Heart right ventricle (tissue), 16 donors: Measurements from ENCODE around the gene RTF2. TPM values are rescaled to one million over a fixed set of nuclear protein-coding genes. Genes with fewer than 3 reads are reported as not detected.

Experiments
- ATAC-seq, 8 donors: fragments of 200-7000 bp; cut with Tn5 transposase; one replicate each; pipeline ENCODE4 v1.9.1; 2020; ENCODE audit warnings: mild to moderate bottlenecking in 8 of 8, moderate library complexity in 8 of 8, moderate number of reproducible peaks in 1 of 8
- DNase-seq, 2 donors: peaks; one replicate each; pipeline ENCODE4 v3.0.0-alpha.2; 2020
- H3K27ac ChIP-seq, 10 donors: fragments of 200-600 bp; sonication (generic) in 2 of 10; one replicate each; pipeline versions ENCODE4 v1.5.0 to v1.8.0; 2020 to 2022; ENCODE audit warnings: mild to moderate bottlenecking in 3 of 10
- H3K27me3 ChIP-seq, 7 donors: fragments of 200-600 bp; one replicate each; pipeline ENCODE4 v1.8.0; 2021 to 2022; ENCODE audit warnings: mild to moderate bottlenecking in 2 of 7
- H3K36me3 ChIP-seq, 9 donors: fragments of 200-600 bp; sonication (generic) in 1 of 9; one replicate each; pipeline versions ENCODE4 v1.5.0 to v1.8.0; 2020 to 2022; ENCODE audit warnings: mild to moderate bottlenecking in 2 of 9
- H3K4me1 ChIP-seq, 9 donors: fragments of 200-600 bp; sonication (generic) in 1 of 9; one replicate each; pipeline versions ENCODE4 v1.5.0 to v1.8.0; 2020 to 2022; ENCODE audit warnings: mild to moderate bottlenecking in 4 of 9
- H3K4me3 ChIP-seq, 10 donors: fragments of 200-600 bp; sonication (generic) in 2 of 10; one replicate each; pipeline versions ENCODE4 v1.5.0 to v1.8.0; 2020 to 2022; ENCODE audit warnings: mild to moderate bottlenecking in 7 of 10, moderate library complexity in 2 of 10
- H3K9me3 ChIP-seq, 11 donors: fragments of 200-600 bp in 10 of 11; sonication (generic) in 2 of 11; one replicate each; pipeline versions ENCODE4 v1.5.0 to v1.8.0; 2013 to 2022; ENCODE audit warnings: mild to moderate bottlenecking in 2 of 11, control low read depth in 1 of 11, moderate library complexity in 1 of 11
- CTCF ChIP-seq, 9 donors: fragments of 200-600 bp; sonication (generic) in 2 of 9; IDR thresholded peaks; one replicate each; pipeline versions ENCODE4 v1.5.0 to v1.8.0; 2021 to 2022; ENCODE audit warnings: antibody characterized with exemption in 9 of 9, mild to moderate bottlenecking in 5 of 9, moderate library complexity in 1 of 9
- WGBS, 2 donors: extraction: QIAGEN DNeasy Blood & Tissue Kit; methylation state at CpG; one replicate each; pipeline ENCODE4 v1.1.7; 2013; ENCODE audit warnings: inconsistent platforms in 1 of 2; 5-methylcytosine and 5-hydroxymethylcytosine counted together
- intact Hi-C, 10 donors: fragments of 100-400 bp; cut with DNase I; formaldehyde crosslinking; loops; one replicate each; pipeline versions ENCODE4 v1.11.1 to v1.14.2; 2022
- polyA plus RNA-seq, 2 donors: library from polyadenylated mRNA; stranded (reverse); fragments of 200-250 nt; gene quantifications; one replicate each; pipeline ENCODE4 v1.2.3, GENCODE V29; 2013
- total RNA-seq, 10 donors: library from RNA; stranded (reverse); fragmentation: NEBNext Ultra II Directional in 3 of 10; extraction: Animal tissue kit (Norgen Biotek cat#: 25700) in 3 of 10; gene quantifications; one replicate each; pipeline versions ENCODE4 v1.2.1 to v1.2.4, GENCODE V29; 2021 to 2023
- donor health status: Arrhythmogenic right ventricular cardiomyopathy.
- donor health status: ischemic (EF 13 %, LVEDD 7.1; RV severe dilation, severe dysfunction).
- donor health status: healthy with polysubstance abuse.
- donor health status: DM: no; HTN: yes; CAD: no.
- donor health status: DM: no; HTN: no; CAD: no.
- donor health status: ischemic (EF 25% LVEDD 6.9; RV normal size, moderate dysfunction).
- donor health status: ischemic (EF 25% LVEDD 5.7; RV mildly dilated, moderate dysfunction).
- donor health status: healthy.
- donor health status: DM: yes; HTN: yes; CAD: no.
- donor health status: Ischemic cardiomyopathy.
- donor health status: ischemic (EF 35%, LVEDD 5.7; RV mildly dilated, moderate dysfunction).
- donor health status: nonischemic (EF 11% LVEDD 7.7; RV severe dilation, severe dysfunction).
- donor health status: DM: yes; HTN: yes; CAD: no.
- donor health status: PGD.
- donor health status: ischemic (EF 29% LVEDD 5.4; RV normal size, mild dysfunction).
- donor health status: nonischemic (EF 23%, LVEDD 6.1; RV moderate dilation, normal function).

Gene RTF2
- total and polyA plus RNA-seq, 12 donors: 29.1 to 113 (median 88.6) TPM

DNA sequence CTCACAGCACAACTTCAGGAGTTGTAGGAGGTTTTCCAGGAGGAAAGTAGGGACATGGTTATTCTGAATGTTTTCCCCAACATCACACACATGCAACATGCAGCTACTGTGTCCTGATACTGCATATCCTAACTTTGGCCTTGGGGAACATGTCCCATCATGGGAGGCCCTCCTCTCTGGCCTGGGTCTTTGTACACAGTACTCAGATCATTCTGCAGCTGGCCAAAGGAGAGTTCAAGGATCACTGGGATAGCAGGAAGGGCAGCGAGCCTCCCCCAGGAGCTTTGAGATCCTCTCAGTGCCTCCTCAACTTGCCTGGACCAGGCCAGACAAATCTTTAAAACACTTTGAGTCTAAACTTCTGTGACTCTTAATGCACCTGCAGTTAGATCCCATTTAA, 43.5 kb upstream of the RTF2 start:
- Histone ChIP-seq H3K9me3 (no peaks in the 10 kb centered on the region), H3K27ac (no peak overlapping the region), H3K27me3 (peaks cover 0 to 9% (median 0%) of the 10 kb centered on the region in 7 donors), H3K36me3 (no peaks in the 10 kb centered on the region), H3K4me1 (peaks cover 0 to 81% (median 14%) of the 10 kb centered on the region in 9 donors), H3K4me3 (no peak overlapping the region)
- no peak for TF ChIP-seq CTCF (IDR thresholded peaks at IDR 0.05)
- ATAC-seq (no peak), DNase-seq (no peak)
- 61 to 83% methylated on average over 1 of the region's 1 CpG for WGBS, 2 donors
- intact Hi-C loops: no loop called here

DNA sequence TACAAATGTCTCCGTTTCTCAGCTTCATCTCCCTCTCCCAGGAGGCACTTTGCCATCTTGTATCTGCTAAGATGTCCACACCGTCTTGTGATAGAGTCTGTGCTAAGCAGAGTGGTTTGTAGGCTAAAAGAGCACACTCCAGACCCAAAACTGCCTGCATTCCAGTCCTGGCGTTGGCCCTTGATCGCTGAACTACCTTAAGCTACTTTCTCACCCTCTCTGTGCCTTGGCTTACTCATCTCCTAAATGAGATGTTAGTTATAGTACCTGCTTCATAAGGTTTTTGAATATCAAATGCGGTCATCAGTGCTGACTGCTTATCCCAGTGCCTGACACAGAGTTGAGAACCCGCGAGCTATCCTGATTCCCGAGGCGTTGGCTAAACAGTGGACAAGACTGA, 42.4 kb upstream of the RTF2 start:
- no peak for ATAC-seq
- intact Hi-C loops: no loop called here

DNA sequence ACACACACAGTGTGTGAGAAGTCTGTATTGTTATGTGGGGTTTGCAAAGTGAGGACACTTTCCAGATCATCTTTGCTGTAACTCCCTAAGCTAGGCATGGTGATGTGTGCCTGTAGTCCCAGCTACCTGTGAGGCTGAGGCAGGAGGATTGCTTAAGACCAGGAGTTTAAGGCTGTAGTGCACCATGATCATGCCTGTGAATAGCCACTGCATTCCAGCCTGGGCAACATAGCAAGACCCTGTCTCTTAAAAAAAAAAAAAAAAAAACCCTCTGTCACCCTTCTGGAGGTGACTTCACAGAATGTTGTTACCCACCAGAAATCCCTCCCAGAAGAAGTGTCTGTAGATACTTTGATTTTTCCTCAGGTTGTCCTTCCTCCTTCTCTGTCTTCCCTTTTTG, 41.5 kb upstream of the RTF2 start:
- Histone ChIP-seq H3K9me3 (no peaks in the 10 kb centered on the region), H3K27ac (no peak overlapping the region), H3K4me3 (no peak overlapping the region), H3K27me3 (peaks cover 0 to 15% (median 0%) of the 10 kb centered on the region in 7 donors), H3K36me3 (no peaks in the 10 kb centered on the region), H3K4me1 (peaks cover 0 to 69% (median 14%) of the 10 kb centered on the region in 9 donors)
- DNase-seq (no peak), ATAC-seq (no peak)
- TF ChIP-seq CTCF (IDR thresholded peaks at IDR 0.05): no peak
- intact Hi-C loops: no loop called here

More for the DNA sequence above, 42.4 kb upstream of the RTF2 start:
- Histone ChIP-seq H3K27ac (no peak overlapping the region), H3K36me3 (no peaks in the 10 kb centered on the region), H3K9me3 (no peaks in the 10 kb centered on the region), H3K27me3 (peaks cover 0 to 9% (median 0%) of the 10 kb centered on the region in 7 donors), H3K4me1 (peaks cover 0 to 78% (median 14%) of the 10 kb centered on the region in 9 donors), H3K4me3 (no peak overlapping the region)
- TF ChIP-seq CTCF (IDR thresholded peaks at IDR 0.05): no peak
- 90 to 91% methylated on average over 9 of the region's 9 CpGs for WGBS, 2 donors
- DNase-seq: no peak

- H3K27me3 ChIP-seq: peaks cover 0 to 15% (median 0%) of the 10 kb centered on the region in 7 donors
- H3K36me3 ChIP-seq: no peaks in the 10 kb centered on the region
- H3K27ac ChIP-seq: peak overlapping the region in 1 of 10 donors; percentile 9
- no peak overlapping the region for H3K4me3 ChIP-seq
- intact Hi-C loops: no loop called here
- ATAC-seq (no peak), DNase-seq (no peak)
- no peaks in the 10 kb centered on the region for H3K9me3 ChIP-seq
- H3K4me1 ChIP-seq: peaks cover 0 to 60% (median 10%) of the 10 kb centered on the region in 9 donors
- no peak for TF ChIP-seq CTCF (IDR thresholded peaks at IDR 0.05)
- WGBS, 2 donors: 68 to 76% methylated on average over 4 of the region's 4 CpGs
Observed at GRCh38 chr20:56427797-56428196, 40.6 kb upstream of the RTF2 start.
